Suprapubic skin (tissue), 3 donors: Measurements from ENCODE around the gene BANP.

Experiments
- CTCF ChIP-seq, 2 donors: fragments of 200-600 bp in 1 of 2; fragments of 450-650 bp in 1 of 2; sonication (generic) in 1 of 2; IDR thresholded peaks; one replicate each; pipeline ENCODE4 v1.5.1; 2016 to 2019; ENCODE audit warnings: antibody characterized with exemption in 2 of 2, mild to moderate bottlenecking in 1 of 2, moderate library complexity in 1 of 2
- EP300 ChIP-seq: sonication (generic); formaldehyde crosslinking; IDR thresholded peaks from one replicate; pipeline ENCODE4 v1.6.1; 2017; ENCODE audit warnings: antibody characterized with exemption

- TF ChIP-seq CTCF (IDR thresholded peaks at IDR 0.05) (no peak), EP300 (no peak)
Measured at GRCh38 chr16:87968541-87968940, 17.3 kb downstream of the BANP start.
